Measurements from ENCODE around the gene TMEM258.

The TMEM258 gene

GRCh38 chr11:61752117-61752924 lies 40.1 kb downstream of the TMEM258 start, which contains the start of gene MYRF:
MYRF (plus strand) TSS chr11:61752636; CDS start chr11:61752745, 109 bp downstream.
- H3K27ac ChIP-seq, result no peak within 1 kb of the TSS
- TF ChIP-seq CTCF (conservative IDR thresholded peaks at IDR 0.05), result peak; percentile 94

GRCh38 chr11:61751384-61751783 lies 41.0 kb downstream of the TMEM258 start:
- TF ChIP-seq CTCF (conservative IDR thresholded peaks at IDR 0.05), result no peak
- H3K27ac ChIP-seq, result no peak overlapping the region

- no peak overlapping the region for H3K27ac ChIP-seq
- no peak for TF ChIP-seq CTCF (conservative IDR thresholded peaks at IDR 0.05)
Measured at GRCh38 chr11:61750631-61751273, 41.6 kb downstream of the TMEM258 start.

DNA sequence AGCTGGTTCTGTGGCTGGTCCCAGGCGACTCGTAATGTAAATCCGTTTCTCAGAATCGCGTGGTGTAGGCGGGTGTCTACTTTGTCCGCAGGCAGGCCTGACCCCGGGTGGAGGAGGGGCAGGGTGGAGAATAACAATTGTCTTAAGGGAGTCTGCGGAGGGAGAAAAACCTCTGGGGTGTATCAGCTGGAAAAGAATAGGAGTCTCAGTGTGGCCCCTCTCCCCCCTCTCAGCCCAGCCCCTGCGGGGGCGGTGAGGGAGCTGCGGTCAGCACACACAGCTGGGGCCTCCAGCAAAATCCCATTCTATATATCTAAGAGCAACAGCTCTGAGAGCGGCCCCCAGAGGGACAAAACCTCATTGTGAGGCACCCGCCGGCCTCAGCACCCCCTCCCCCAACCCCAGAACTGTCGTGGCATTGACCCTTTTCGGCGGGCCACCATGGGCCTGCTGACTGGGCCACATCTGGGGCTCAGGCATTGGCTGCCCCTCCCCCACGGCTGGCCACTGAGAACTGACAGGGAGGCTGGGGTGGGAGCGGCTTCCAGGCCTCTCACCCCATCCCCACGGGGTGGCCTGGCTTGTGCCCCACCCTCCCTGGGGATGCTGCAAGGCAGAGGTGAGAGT lies 42.7 kb downstream of the TMEM258 start:
- no peak overlapping the region for H3K27ac ChIP-seq
- TF ChIP-seq CTCF (conservative IDR thresholded peaks at IDR 0.05), result no peak

- no peak overlapping the region for H3K27ac ChIP-seq
- peak; percentile 62 for TF ChIP-seq CTCF (conservative IDR thresholded peaks at IDR 0.05)
Measured at GRCh38 chr11:61747967-61748285, 44.5 kb downstream of the TMEM258 start.

GRCh38 chr11:61747192-61747966 lies 45.0 kb downstream of the TMEM258 start:
- no peak overlapping the region for H3K27ac ChIP-seq
- TF ChIP-seq CTCF (conservative IDR thresholded peaks at IDR 0.05), result peak; percentile 89

Measured in VCaP (cell line).